Endodermal cell (in vitro differentiated cells): Measurements from ENCODE around the gene SPPL3. TPM values are rescaled to one million over a fixed set of nuclear protein-coding genes. Genes with fewer than 3 reads are reported as not detected.

Experiments
- DNase-seq: peaks from one replicate; pipeline ENCODE4 v3.0.0-alpha.2; 2017
- H3K27ac ChIP-seq: 2 replicates; pipeline ENCODE4 v1.5.1; 2013; ENCODE audit warnings: mild to moderate bottlenecking, low read depth, low read length, moderate library complexity
- H3K27me3 ChIP-seq: 2 replicates; pipeline ENCODE4 v1.6.1; 2013; ENCODE audit warnings: mild to moderate bottlenecking, low read length, moderate library complexity; ENCODE audit not compliant: insufficient read depth, control insufficient read depth, poor library complexity, severe bottlenecking
- H3K36me3 ChIP-seq: 2 replicates; pipeline ENCODE4 v1.7.0; 2013; ENCODE audit warnings: mild to moderate bottlenecking, low read length, moderate library complexity; ENCODE audit not compliant: control insufficient read depth, insufficient read depth
- H3K4me1 ChIP-seq: one replicate; pipeline ENCODE4 v1.7.0; 2013; ENCODE audit warnings: low read length; ENCODE audit not compliant: control insufficient read depth, insufficient read depth
- H3K4me3 ChIP-seq: 2 replicates; pipeline ENCODE4 v1.5.1; 2013; ENCODE audit warnings: mild to moderate bottlenecking, low read length, moderate library complexity
- H3K9ac ChIP-seq: 2 replicates; pipeline ENCODE4 v1.6.1; 2013; ENCODE audit warnings: mild to moderate bottlenecking, low read length, moderate library complexity; ENCODE audit not compliant: poor library complexity, severe bottlenecking; ENCODE audit errors: extremely low read depth
- H3K9me3 ChIP-seq: 2 replicates; pipeline ENCODE4 v1.6.1; 2013; ENCODE audit warnings: mild to moderate bottlenecking, low read length, moderate library complexity; ENCODE audit not compliant: control insufficient read depth
- H3K27ac Mint-ChIP-seq: 2 replicates; pipeline ENCODE4 v1.8.0; 2020; ENCODE audit warnings: mixed read lengths
- H3K27me3 Mint-ChIP-seq: 2 replicates; pipeline ENCODE4 v1.8.0; 2021; ENCODE audit warnings: mild to moderate bottlenecking, mixed read lengths; ENCODE audit not compliant: insufficient read depth
- H3K36me3 Mint-ChIP-seq: 2 replicates; pipeline ENCODE4 v1.8.0; 2020; ENCODE audit warnings: low read depth, mixed read lengths
- H3K4me1 Mint-ChIP-seq: 2 replicates; pipeline ENCODE4 v1.8.0; 2020; ENCODE audit warnings: mixed read lengths
- H3K4me3 Mint-ChIP-seq: 2 replicates; pipeline ENCODE4 v1.8.0; 2020; ENCODE audit warnings: mild to moderate bottlenecking, moderate library complexity, mixed read lengths
- H3K9me3 Mint-ChIP-seq: 2 replicates; pipeline ENCODE4 v1.8.0; 2020; ENCODE audit warnings: mild to moderate bottlenecking, mixed read lengths
- WGBS, 2 experiments: methylation state at CpG; one replicate each; pipeline versions ENCODE4 v1.1.5 to v1.1.7; 2013; ENCODE audit warnings: missing lambda C conversion rate in 2 of 2, mixed read lengths in 1 of 2; ENCODE audit not compliant: insufficient coverage in 1 of 2, insufficient read length in 1 of 2; 5-methylcytosine and 5-hydroxymethylcytosine counted together
- total RNA-seq, 2 donors: library from RNA; stranded (reverse); fragmentation: NEBNext Ultra II Directional in 1 of 2; extraction: Animal tissue kit (Norgen Biotek cat#: 25700) in 1 of 2; gene quantifications; 2 replicates in 1 of 2; 3 replicates in 1 of 2; pipeline ENCODE4 v1.2.1, GENCODE V29; 2021
- TF ChIP-seq, protein P1 (sequence below): fragments of 200-600 bp; sonication (generic); conservative IDR thresholded peaks from 2 replicates; pipeline ENCODE4 v1.5.0; 2021; ENCODE audit warnings: antibody characterized with exemption, mild to moderate bottlenecking

Gene SPPL3
- total RNA-seq, 2 donors from 2014 or later: 41.1 to 46.8 TPM

GRCh38 chr12:120933786-120934185 lies 29.6 kb upstream of the SPPL3 start:
- Histone ChIP-seq H3K9ac (no peak overlapping the region), H3K4me3 (no peak overlapping the region), H3K4me1 (no peaks in the 10 kb centered on the region), H3K9me3 (no peaks in the 10 kb centered on the region), H3K36me3 (no peaks in the 10 kb centered on the region), H3K27me3 (no peaks in the 10 kb centered on the region), H3K27ac (no peak overlapping the region)
- 74% methylated on average over 4 of the region's 6 CpGs; no CpG with 5 or more reads in 1 of the 2 experiments for WGBS, 2 experiments
- H3K27ac Mint-ChIP-seq: no peak overlapping the region
- no peaks in the 10 kb centered on the region for H3K4me1 Mint-ChIP-seq
- H3K36me3 Mint-ChIP-seq: no peaks in the 10 kb centered on the region
- H3K4me3 Mint-ChIP-seq: no peak overlapping the region
- H3K9me3 Mint-ChIP-seq: no peaks in the 10 kb centered on the region
- TF ChIP-seq, protein P1, sequence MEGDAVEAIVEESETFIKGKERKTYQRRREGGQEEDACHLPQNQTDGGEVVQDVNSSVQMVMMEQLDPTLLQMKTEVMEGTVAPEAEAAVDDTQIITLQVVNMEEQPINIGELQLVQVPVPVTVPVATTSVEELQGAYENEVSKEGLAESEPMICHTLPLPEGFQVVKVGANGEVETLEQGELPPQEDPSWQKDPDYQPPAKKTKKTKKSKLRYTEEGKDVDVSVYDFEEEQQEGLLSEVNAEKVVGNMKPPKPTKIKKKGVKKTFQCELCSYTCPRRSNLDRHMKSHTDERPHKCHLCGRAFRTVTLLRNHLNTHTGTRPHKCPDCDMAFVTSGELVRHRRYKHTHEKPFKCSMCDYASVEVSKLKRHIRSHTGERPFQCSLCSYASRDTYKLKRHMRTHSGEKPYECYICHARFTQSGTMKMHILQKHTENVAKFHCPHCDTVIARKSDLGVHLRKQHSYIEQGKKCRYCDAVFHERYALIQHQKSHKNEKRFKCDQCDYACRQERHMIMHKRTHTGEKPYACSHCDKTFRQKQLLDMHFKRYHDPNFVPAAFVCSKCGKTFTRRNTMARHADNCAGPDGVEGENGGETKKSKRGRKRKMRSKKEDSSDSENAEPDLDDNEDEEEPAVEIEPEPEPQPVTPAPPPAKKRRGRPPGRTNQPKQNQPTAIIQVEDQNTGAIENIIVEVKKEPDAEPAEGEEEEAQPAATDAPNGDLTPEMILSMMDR: no peak
- no peak for DNase-seq
- peaks cover 4% of the 10 kb centered on the region for H3K27me3 Mint-ChIP-seq

DNA sequence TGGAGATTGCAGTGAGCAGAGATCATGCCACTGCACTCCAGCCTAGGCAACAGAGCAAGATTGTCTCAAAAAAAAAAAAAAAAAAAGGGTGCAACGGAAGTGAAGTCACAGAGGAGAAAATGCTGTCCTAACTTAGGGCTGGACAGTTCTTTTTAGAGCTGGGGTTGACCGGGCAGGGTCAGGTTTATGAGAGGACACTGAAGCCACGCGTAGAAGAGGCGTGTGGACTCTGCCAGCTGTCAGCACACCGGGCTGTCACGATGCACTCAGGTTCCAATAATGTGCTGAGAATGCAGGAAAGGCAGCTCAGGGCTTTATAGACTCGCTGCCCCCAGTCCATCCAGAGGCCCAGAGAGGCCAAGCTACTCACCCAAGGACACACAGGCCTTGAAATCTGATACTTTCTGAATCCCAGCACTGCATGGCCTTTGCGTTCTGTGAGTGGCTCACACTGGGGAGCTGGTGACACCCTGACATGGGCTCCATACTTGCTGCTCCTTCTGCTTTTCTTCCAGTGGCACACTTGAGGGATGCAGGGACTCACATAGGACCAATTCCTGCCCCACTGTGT lies 28.9 kb upstream of the SPPL3 start:
- no peak overlapping the region for H3K4me3 Mint-ChIP-seq
- H3K9me3 Mint-ChIP-seq: no peaks in the 10 kb centered on the region
- no peak overlapping the region for H3K27ac Mint-ChIP-seq
- no peaks in the 10 kb centered on the region for H3K36me3 ChIP-seq
- 90% methylated on average over 8 to 9 of the region's 9 CpGs for WGBS, 2 experiments
- no peak overlapping the region for H3K27ac ChIP-seq
- TF ChIP-seq, protein P1: no peak
- H3K4me3 ChIP-seq: no peak overlapping the region
- H3K4me1 ChIP-seq: no peaks in the 10 kb centered on the region
- no peaks in the 10 kb centered on the region for H3K27me3 ChIP-seq
- no peaks in the 10 kb centered on the region for H3K9me3 ChIP-seq
- DNase-seq: no peak
- no peaks in the 10 kb centered on the region for H3K4me1 Mint-ChIP-seq
- H3K36me3 Mint-ChIP-seq: no peaks in the 10 kb centered on the region
- H3K9ac ChIP-seq: no peak overlapping the region
- H3K27me3 Mint-ChIP-seq: peaks cover 4% of the 10 kb centered on the region

DNA sequence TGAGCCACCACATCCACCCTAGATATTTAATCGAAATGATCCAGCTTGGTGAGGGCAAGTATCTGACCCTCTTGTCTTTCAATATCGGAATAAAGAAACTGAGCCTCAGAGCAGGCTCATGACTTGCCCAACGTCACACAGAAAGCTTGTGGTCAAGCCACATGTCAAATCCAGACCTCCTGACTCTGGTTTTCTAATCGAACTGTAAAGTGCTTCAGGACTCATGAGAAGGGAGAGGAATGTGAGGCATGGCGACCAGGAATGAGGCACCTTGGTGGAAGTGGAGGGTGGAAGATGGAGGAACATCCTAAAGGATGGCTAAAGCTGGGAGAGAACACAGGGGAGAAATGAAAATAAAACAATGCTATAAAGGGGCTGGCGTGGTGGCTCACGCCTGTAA lies 27.9 kb upstream of the SPPL3 start:
- Mint-ChIP-seq H3K4me1 (no peaks in the 10 kb centered on the region), H3K27ac (no peak overlapping the region), H3K36me3 (no peaks in the 10 kb centered on the region), H3K27me3 (peaks cover 2% of the 10 kb centered on the region), H3K9me3 (no peaks in the 10 kb centered on the region), H3K4me3 (no peak overlapping the region)
- TF ChIP-seq, protein P1: no peak
- Histone ChIP-seq H3K36me3 (no peaks in the 10 kb centered on the region), H3K4me1 (no peaks in the 10 kb centered on the region), H3K27me3 (no peaks in the 10 kb centered on the region), H3K9me3 (no peaks in the 10 kb centered on the region), H3K9ac (no peak overlapping the region), H3K4me3 (no peak overlapping the region), H3K27ac (no peak overlapping the region)
- no peak for DNase-seq
- WGBS, 2 experiments: 90% methylated on average over 7 of the region's 7 CpGs
